ENCODE measurements around the gene KCNN3. TPM values are rescaled to one million over a fixed set of nuclear protein-coding genes. Genes with fewer than 3 reads are reported as not detected.

Gene KCNN3
- total and polyA plus RNA-seq, 2 of the 13 experiments (the other 11 are each of a cell fraction or from before 2014, with no cell fraction given) = not detected

GRCh38 chr1:154777154-154777553 lies 92.9 kb downstream of the KCNN3 start (continued):
- no peak for TF ChIP-seq ZNF550 (CRISPR knock-in tag; IDR thresholded peaks at IDR 0.05; ENCODE audit: borderline replicate concordance)

GRCh38 chr1:154775621-154776605 lies 94.2 kb downstream of the KCNN3 start:
- DNase-seq (ENCODE audit: low spot score) (no peak), FAIRE-seq (no peak), ATAC-seq (no peak)
- WGBS (ENCODE audit: low lambda C conversion rate) = 45% methylated on average over 17 of the region's 17 CpGs
- H3K27ac ChIP-seq (ENCODE audit: extremely low read length, insufficient read depth, low read length) = no peak overlapping the region
- BruUV-seq (replicated peaks) = no TSS peak
- H3K4me2 ChIP-seq (ENCODE audit: low read depth, low read length) = no peak overlapping the region
- no peak overlapping the region for H3K9ac ChIP-seq (ENCODE audit: insufficient read depth, low read depth, low read length)
- no peaks in the 10 kb centered on the region for H3K4me1 ChIP-seq (ENCODE audit: insufficient read depth, low read length)
- H4K20me1 ChIP-seq (ENCODE audit: insufficient read depth, low read length) = no peaks in the 10 kb centered on the region
- ChIA-PET POLR2A (no interaction called here), CTCF (ENCODE audit: low intra/inter-chr PET ratio, low total read pairs) (no interaction called here)
- TF ChIP-seq PRDM15 (CRISPR knock-in tag; IDR thresholded peaks at IDR 0.05) (no peak), ZNF331 (CRISPR knock-in tag; IDR thresholded peaks at IDR 0.05) (0 out of 2 replicates have a peak, but pooled peaks have one; percentile 51), ZNF484 (CRISPR knock-in tag; IDR thresholded peaks at IDR 0.05; ENCODE audit: borderline replicate concordance, low read depth) (no peak), ZNF510 (CRISPR knock-in tag; IDR thresholded peaks at IDR 0.05; ENCODE audit: low read depth) (no peak), ZNF343 (CRISPR knock-in tag; IDR thresholded peaks at IDR 0.05) (no peak), MLXIP (CRISPR knock-in tag; IDR thresholded peaks at IDR 0.05; ENCODE audit: borderline replicate concordance) (no peak), ATF5 (CRISPR knock-in tag; IDR thresholded peaks at IDR 0.05; ENCODE audit: low read depth) (no peak)
- H3K4me3 ChIP-seq (replicated peaks in 1 of 3; ENCODE audit: insufficient read depth in 1 of 3, low read depth in 2 of 3, low read length in 3 of 3) = no peak overlapping the region
- H2AFZ ChIP-seq (ENCODE audit: low read length) = no peak overlapping the region
- intact Hi-C loops (cut with micrococcal nuclease; ENCODE audit: unreplicated experiment) = no loop called here
- H3K27me3 ChIP-seq (ENCODE audit: control insufficient read depth in 1 of 2, insufficient read depth in 2 of 2, low read length in 2 of 2) = peaks cover 5 to 15% of the 10 kb centered on the region in 2 experiments; a peak in 3 of 5 replicates
- H3K79me2 ChIP-seq (ENCODE audit: insufficient read depth, low read length) = no peaks in the 10 kb centered on the region
- H3K9me3 ChIP-seq (ENCODE audit: low read length) = peaks cover 8% of the 10 kb centered on the region; the same call in 1 of the 2 replicates
- H3K36me3 ChIP-seq (replicated peaks in 1 of 2; ENCODE audit: control insufficient read depth in 1 of 2, insufficient read depth in 2 of 2, low read length in 2 of 2) = no peaks in the 10 kb centered on the region
- in situ Hi-C loops (cut with HindIII; ENCODE audit: extremely low pct_ligation_motif_present, low pct_unique_long_range_greater_than_20kb) = no loop called here

Data from HepG2 (cell line).